ENCODE results near the gene PMEPA1. TPM values are rescaled to one million over a fixed set of nuclear protein-coding genes. Genes with fewer than 3 reads are reported as not detected.

Gene PMEPA1
- total RNA-seq, 1 experiment from 2014 or later: 163 TPM

GRCh38 chr20:57628047-57628961 lies 81.5 kb downstream of the PMEPA1 start:
- Histone ChIP-seq H3K27ac (no peak overlapping the region), H3K27me3 (ENCODE audit: insufficient read depth, low read depth) (no peaks in the 10 kb centered on the region), H3K36me3 (ENCODE audit: low read depth) (no peaks in the 10 kb centered on the region), H3K9me3 (ENCODE audit: insufficient read depth, low read depth) (peaks cover 5% of the 10 kb centered on the region), H3K79me2 (ENCODE audit: low read depth) (no peaks in the 10 kb centered on the region), H2AFZ (no peak overlapping the region), H3K9me2 (ENCODE audit: insufficient read depth) (no peaks in the 10 kb centered on the region), H3K4me3 (no peak overlapping the region), H3K4me2 (no peak overlapping the region), H3F3A (ENCODE audit: insufficient read depth, low read depth) (no peaks in the 10 kb centered on the region; the same call in none of the 2 replicates), H4K20me1 (ENCODE audit: insufficient read depth) (no peaks in the 10 kb centered on the region), H3K4me1 (replicated peaks; ENCODE audit: insufficient read depth) (no peaks in the 10 kb centered on the region; the same call in 1 of the 2 replicates)
- TF ChIP-seq CTCF (conservative IDR thresholded peaks at IDR 0.05) (no peak), EZH2 (IDR thresholded peaks at IDR 0.05; ENCODE audit: low read depth) (no peak)
- ChIA-PET POLR2A (ENCODE audit: unreplicated experiment) (interaction anchor here (0.7 kb wide), 1 partner anchor 15 kb away, joined by 5 read pairs; no protein-coding TSS in a partner anchor), CTCF (no interaction called here)
- peak in 1 of 2 experiments; percentile 13 for DNase-seq
- intact Hi-C loops (cut with micrococcal nuclease; ENCODE audit: unreplicated experiment): loop anchor here (10.0 kb wide), 1 partner anchor 186 kb away; no protein-coding TSS in a partner anchor
- no TSS peak for BruUV-seq (replicated peaks)

- no peak overlapping the region for H3K4me2 ChIP-seq
- BruUV-seq (replicated peaks): no TSS peak
- TF ChIP-seq CTCF (conservative IDR thresholded peaks at IDR 0.05): no peak
- TF ChIP-seq EZH2 (IDR thresholded peaks at IDR 0.05; ENCODE audit: low read depth): no peak
- H2AFZ ChIP-seq: no peak overlapping the region
- ChIA-PET POLR2A (ENCODE audit: unreplicated experiment) (no interaction called here), CTCF (no interaction called here)
- H4K20me1 ChIP-seq (ENCODE audit: insufficient read depth): no peaks in the 10 kb centered on the region
- intact Hi-C loops (cut with micrococcal nuclease; ENCODE audit: unreplicated experiment): loop anchor here (10.0 kb wide), 1 partner anchor 187 kb away; no protein-coding TSS in a partner anchor
- no peaks in the 10 kb centered on the region for H3K9me2 ChIP-seq (ENCODE audit: insufficient read depth)
- H3K36me3 ChIP-seq (ENCODE audit: low read depth): no peaks in the 10 kb centered on the region
- H3K27ac ChIP-seq: no peak overlapping the region
- H3K27me3 ChIP-seq (ENCODE audit: insufficient read depth, low read depth): no peaks in the 10 kb centered on the region
- peaks cover 5% of the 10 kb centered on the region for H3K4me1 ChIP-seq (replicated peaks; ENCODE audit: insufficient read depth)
- peak in 1 of 2 experiments; percentile 24 for DNase-seq
- H3K9me3 ChIP-seq (ENCODE audit: insufficient read depth, low read depth): peaks cover 5% of the 10 kb centered on the region
- H3K79me2 ChIP-seq (ENCODE audit: low read depth): no peaks in the 10 kb centered on the region
- peaks cover under 1% of the 10 kb centered on the region for H3F3A ChIP-seq (ENCODE audit: insufficient read depth, low read depth)
- H3K4me3 ChIP-seq: no peak overlapping the region
These were observed 82.5 kb downstream of the PMEPA1 start for GRCh38 chr20:57627339-57627738.

GRCh38 chr20:57625978-57626377 lies 83.8 kb downstream of the PMEPA1 start:
- no peaks in the 10 kb centered on the region for H3K27me3 ChIP-seq (ENCODE audit: insufficient read depth, low read depth)
- H3K4me3 ChIP-seq: no peak overlapping the region
- no peak overlapping the region for H3K4me2 ChIP-seq
- intact Hi-C loops (cut with micrococcal nuclease; ENCODE audit: unreplicated experiment): loop anchor here (10.0 kb wide), 1 partner anchor 189 kb away; no protein-coding TSS in a partner anchor
- no peaks in the 10 kb centered on the region for H3K36me3 ChIP-seq (ENCODE audit: low read depth)
- POLR2A ChIA-PET (ENCODE audit: unreplicated experiment): no interaction called here
- H2AFZ ChIP-seq: no peak overlapping the region
- no peaks in the 10 kb centered on the region for H4K20me1 ChIP-seq (ENCODE audit: insufficient read depth)
- H3F3A ChIP-seq (ENCODE audit: insufficient read depth, low read depth): peaks cover 3% of the 10 kb centered on the region
- H3K79me2 ChIP-seq (ENCODE audit: low read depth): no peaks in the 10 kb centered on the region
- H3K4me1 ChIP-seq (replicated peaks; ENCODE audit: insufficient read depth): peaks cover 14% of the 10 kb centered on the region
- CTCF ChIA-PET: no interaction called here
- H3K9me3 ChIP-seq (ENCODE audit: insufficient read depth, low read depth): peaks cover 5% of the 10 kb centered on the region
- DNase-seq: no peak
- no TSS peak for BruUV-seq (replicated peaks)
- TF ChIP-seq CTCF (conservative IDR thresholded peaks at IDR 0.05) (no peak), EZH2 (IDR thresholded peaks at IDR 0.05; ENCODE audit: low read depth) (no peak)
- H3K9me2 ChIP-seq (ENCODE audit: insufficient read depth): no peaks in the 10 kb centered on the region
- no peak overlapping the region for H3K27ac ChIP-seq
